Measurements from ENCODE around the gene MOSPD3. TPM values are rescaled to one million over a fixed set of nuclear protein-coding genes. Genes with fewer than 3 reads are reported as not detected.

The MOSPD3 gene
- polyA plus RNA-seq, 1 experiment = 9.1 TPM

- no peak for DNase-seq (ENCODE audit: low read depth, low spot score)
- H3K27ac ChIP-seq (ENCODE audit: low read depth, low read length) = no peak overlapping the region
- H3K4me3 ChIP-seq (ENCODE audit: low read depth, low read length) = no peak overlapping the region
- H3K27me3 ChIP-seq (ENCODE audit: control insufficient read depth, insufficient read depth, low read length) = peaks cover 11% of the 10 kb centered on the region
- ChIA-PET POLR2A (no interaction called here), CTCF (no interaction called here)
- no peaks in the 10 kb centered on the region for H3K9me3 ChIP-seq (ENCODE audit: control insufficient read depth, insufficient read depth, low read length)
- no peak for TF ChIP-seq CTCF (IDR thresholded peaks at IDR 0.05; ENCODE audit: low read depth, low read length)
Observed at GRCh38 chr7:100640517-100641440, 28.4 kb downstream of the MOSPD3 start.

GRCh38 chr7:100641463-100641859, 29.1 kb downstream of the MOSPD3 start, which contains the start of gene TFR2:
TSS of gene TFR2 (minus strand) at chr7:100641552. CDS start at chr7:100641509, 43 bp downstream.
- no peaks in the 10 kb centered on the region for H3K9me3 ChIP-seq (ENCODE audit: control insufficient read depth, insufficient read depth, low read length)
- no peak within 1 kb of the TSS for H3K4me3 ChIP-seq (ENCODE audit: low read depth, low read length)
- DNase-seq (ENCODE audit: low read depth, low spot score) = no peak
- peaks cover 13% of the 10 kb centered on the region for H3K27me3 ChIP-seq (ENCODE audit: control insufficient read depth, insufficient read depth, low read length)
- ChIA-PET CTCF (no interaction called here), POLR2A (no interaction called here)
- no peak for TF ChIP-seq CTCF (IDR thresholded peaks at IDR 0.05; ENCODE audit: low read depth, low read length)
- H3K27ac ChIP-seq (ENCODE audit: low read depth, low read length) = no peak within 1 kb of the TSS

GRCh38 chr7:100641860-100642533, 29.7 kb downstream of the MOSPD3 start:
- TF ChIP-seq CTCF (IDR thresholded peaks at IDR 0.05; ENCODE audit: low read depth, low read length) = no peak
- no peaks in the 10 kb centered on the region for H3K9me3 ChIP-seq (ENCODE audit: control insufficient read depth, insufficient read depth, low read length)
- CTCF ChIA-PET = no interaction called here
- no peak for DNase-seq (ENCODE audit: low read depth, low spot score)
- H3K27ac ChIP-seq (ENCODE audit: low read depth, low read length) = no peak overlapping the region
- POLR2A ChIA-PET = interaction anchor here (0.6 kb wide), 1 partner anchor 9 kb away, joined by 8 read pairs; no protein-coding TSS in a partner anchor
- no peak overlapping the region for H3K4me3 ChIP-seq (ENCODE audit: low read depth, low read length)
- H3K27me3 ChIP-seq (ENCODE audit: control insufficient read depth, insufficient read depth, low read length) = peaks cover 16% of the 10 kb centered on the region

- ChIA-PET CTCF (no interaction called here), POLR2A (interaction anchor here (0.6 kb wide), 1 partner anchor 9 kb away, joined by 8 read pairs; no protein-coding TSS in a partner anchor)
Observed at GRCh38 chr7:100642534-100642907, 30.2 kb downstream of the MOSPD3 start.

More at GRCh38 chr7:100642534-100642907, 30.2 kb downstream of the MOSPD3 start:
- Histone ChIP-seq H3K27me3 (ENCODE audit: control insufficient read depth, insufficient read depth, low read length) (peaks cover 16% of the 10 kb centered on the region), H3K9me3 (ENCODE audit: control insufficient read depth, insufficient read depth, low read length) (no peaks in the 10 kb centered on the region), H3K4me3 (ENCODE audit: low read depth, low read length) (no peak overlapping the region), H3K27ac (ENCODE audit: low read depth, low read length) (no peak overlapping the region)
- no peak for TF ChIP-seq CTCF (IDR thresholded peaks at IDR 0.05; ENCODE audit: low read depth, low read length)
- no peak for DNase-seq (ENCODE audit: low read depth, low spot score)
